HG02759 (cell line): ENCODE data around the gene SAMD7.
A peak's percentile ranks its signal among the peaks of the same experiment; 100 is the strongest.

Experiments
- ATAC-seq: cut with Tn5 transposase; IDR thresholded peaks from one replicate; pipeline ENCODE4 v1.9.1; 2021; ENCODE audit warnings: mild to moderate bottlenecking, moderate library complexity; ENCODE audit not compliant: unreplicated experiment

The SAMD7 gene, protein sequence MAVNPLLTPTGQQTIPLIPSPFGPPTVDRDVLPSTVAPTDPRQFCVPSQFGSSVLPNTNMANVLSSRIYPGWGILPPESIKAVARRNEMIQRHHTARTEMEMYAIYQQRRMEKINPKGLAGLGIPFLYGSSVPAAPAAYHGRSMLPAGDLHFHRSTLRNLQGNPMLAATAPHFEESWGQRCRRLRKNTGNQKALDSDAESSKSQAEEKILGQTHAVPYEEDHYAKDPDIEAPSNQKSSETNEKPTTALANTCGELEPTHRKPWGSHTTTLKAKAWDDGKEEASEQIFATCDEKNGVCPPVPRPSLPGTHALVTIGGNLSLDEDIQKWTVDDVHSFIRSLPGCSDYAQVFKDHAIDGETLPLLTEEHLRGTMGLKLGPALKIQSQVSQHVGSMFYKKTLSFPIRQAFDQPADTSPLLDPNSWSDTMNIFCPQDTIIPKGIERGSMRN

DNA sequence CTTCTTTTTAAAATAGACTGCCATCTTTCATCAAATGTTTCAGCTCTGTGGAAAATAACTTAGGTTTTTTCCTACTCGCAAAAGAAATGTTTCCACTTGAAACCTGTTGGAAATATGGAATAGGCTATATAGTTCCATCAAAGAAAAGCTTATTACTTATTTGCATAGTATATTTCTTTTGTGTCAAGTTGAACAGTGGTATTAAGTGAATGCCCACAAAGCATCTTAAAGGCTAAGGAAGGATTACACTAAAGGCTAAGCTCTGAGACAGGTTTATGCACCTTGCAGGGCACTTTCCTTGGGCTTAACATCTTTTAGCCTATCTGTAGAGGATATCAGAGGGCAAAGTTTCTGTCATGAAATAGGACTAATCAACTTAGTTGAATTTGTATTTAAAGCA is at the start of gene SAMD7:
TSS of gene SAMD7 (plus strand) at position 301 of the 400 bp plus-strand sequence. CDS start 7,927 bp downstream, outside the sequence.
- ATAC-seq, result no peak

DNA sequence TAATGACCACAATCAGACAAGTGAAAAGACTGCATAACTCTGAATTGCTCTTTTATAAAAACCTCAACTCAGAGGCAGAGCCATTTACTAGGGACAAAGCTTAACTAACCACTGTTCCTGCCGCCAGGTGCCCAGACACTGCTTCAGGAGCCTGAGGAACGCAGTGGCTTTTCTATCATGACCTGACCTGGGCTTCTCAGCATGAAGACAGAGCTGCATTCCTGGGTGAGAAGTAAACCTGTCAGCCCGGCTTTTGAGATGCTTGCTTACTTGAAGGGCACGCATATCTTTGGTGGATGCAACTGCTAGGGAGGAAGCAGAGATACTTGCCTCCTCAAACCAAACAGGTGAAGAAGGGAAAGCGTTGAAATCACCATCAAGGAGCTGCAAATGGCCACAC is 49.5 kb upstream of the SAMD7 start:
- ATAC-seq, result no peak

DNA sequence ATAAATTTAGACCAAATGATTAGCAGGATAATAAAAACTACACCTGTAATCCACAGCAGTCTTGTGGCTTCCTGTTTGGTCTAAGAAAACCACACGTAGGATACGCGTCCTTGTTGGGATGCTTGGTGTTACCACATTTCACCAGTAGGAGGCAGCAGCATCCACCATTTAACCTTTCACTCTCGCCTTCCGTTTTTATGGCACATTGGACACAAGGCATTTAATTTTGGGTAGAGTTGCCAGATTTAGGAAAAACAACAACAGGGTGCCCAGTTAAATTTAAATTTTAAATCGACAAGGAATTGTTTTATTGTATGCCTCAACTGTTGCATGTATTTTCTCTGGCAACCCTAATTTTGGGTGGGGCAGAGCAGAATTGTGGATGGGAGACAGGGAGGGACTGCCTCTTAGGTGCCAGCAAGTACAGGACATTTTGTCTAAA is 47.9 kb upstream of the SAMD7 start:
- ATAC-seq, result peak; percentile 78

DNA sequence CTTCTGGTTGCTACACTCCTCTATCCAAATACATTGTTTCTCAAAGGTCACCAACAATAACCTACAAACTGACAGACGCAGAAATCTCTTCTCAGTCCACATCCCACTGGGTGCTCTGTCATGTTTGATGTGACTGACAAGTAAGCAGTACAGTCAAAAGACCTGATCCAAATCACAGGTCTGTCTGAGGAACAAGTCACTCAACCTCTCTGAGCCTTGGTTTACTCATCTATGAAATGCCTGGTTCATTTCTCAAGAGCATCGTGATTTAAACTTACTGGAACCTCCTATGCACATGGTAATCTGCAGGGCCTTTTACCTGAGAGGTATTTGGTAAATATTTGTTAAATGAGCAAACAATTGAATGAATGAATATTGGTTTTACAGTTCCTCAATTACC is 47.1 kb upstream of the SAMD7 start:
- no peak for ATAC-seq

DNA sequence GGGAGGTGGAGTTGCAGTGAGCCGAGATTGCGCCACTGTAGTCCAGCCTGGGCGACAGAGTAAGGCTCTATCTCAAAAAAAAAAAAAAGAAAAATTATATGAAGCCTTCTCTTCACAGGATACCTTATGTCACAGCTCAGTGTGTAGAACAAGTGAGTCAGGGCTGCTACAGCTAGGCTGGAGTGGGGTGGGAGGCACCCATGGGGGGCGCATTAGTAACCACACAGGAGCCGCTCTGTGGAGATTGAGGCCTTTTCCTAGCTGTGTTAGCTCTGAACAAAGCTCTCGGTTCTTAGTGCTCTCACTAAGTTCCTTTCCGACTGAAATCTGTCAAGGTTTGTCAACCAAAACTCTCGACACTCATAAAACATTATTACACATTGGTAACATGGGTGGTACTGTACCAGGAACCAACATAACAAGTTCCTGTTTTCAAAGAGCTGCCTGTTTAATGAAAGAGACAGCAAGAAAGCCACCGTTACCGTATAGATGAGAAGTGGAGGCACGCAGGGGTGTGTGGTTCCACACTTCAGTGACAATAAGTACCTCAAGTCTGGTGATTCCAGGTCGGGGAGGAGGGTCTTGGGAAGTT is 46.1 kb upstream of the SAMD7 start:
- no peak for ATAC-seq

DNA sequence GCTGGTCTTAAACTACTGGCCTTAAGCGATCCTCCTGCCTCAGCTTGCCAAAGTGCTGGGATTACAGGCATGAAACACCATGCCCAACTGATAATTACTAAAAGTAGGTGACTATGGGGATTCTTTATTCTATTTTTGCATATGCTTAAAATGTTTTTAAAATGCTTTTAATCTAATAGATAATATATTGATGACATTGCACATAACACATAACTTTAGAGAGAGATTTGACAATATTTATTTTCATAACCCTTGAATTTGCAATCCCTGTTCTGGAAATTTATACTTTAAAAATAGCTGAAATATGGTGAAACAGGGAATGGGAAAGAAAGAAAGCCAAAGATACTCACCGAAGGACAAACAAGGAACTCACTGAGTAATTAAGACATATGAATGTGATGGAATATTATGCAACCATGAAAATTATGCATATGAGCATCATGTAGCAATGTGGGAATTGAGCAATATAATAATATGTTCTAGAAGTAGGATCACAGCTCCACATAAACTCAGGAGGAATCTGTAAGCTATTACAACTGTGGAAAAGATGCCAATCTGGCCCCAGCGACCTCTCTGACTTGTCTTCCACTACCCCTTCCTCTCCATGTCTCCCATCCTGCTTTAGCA is 43.7 kb upstream of the SAMD7 start:
- no peak for ATAC-seq

DNA sequence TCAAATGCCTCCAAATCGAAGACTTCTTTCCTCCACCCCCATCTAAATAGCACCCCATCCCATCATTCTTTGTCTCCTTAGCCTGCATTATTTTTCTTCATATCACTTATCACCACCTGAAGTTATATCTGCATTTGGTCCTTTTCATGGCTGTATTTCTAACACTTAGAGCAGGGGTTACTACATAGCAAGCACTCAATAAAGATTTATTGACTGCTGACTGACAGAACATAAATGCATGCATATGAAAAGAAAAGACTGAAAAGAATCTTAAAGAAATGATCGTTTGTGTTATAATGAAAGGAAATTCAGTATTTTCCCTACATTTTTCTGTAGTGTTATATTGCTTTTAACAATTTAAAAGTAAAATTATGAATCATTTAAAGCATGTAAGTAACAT is 43.0 kb upstream of the SAMD7 start:
- no peak for ATAC-seq

DNA sequence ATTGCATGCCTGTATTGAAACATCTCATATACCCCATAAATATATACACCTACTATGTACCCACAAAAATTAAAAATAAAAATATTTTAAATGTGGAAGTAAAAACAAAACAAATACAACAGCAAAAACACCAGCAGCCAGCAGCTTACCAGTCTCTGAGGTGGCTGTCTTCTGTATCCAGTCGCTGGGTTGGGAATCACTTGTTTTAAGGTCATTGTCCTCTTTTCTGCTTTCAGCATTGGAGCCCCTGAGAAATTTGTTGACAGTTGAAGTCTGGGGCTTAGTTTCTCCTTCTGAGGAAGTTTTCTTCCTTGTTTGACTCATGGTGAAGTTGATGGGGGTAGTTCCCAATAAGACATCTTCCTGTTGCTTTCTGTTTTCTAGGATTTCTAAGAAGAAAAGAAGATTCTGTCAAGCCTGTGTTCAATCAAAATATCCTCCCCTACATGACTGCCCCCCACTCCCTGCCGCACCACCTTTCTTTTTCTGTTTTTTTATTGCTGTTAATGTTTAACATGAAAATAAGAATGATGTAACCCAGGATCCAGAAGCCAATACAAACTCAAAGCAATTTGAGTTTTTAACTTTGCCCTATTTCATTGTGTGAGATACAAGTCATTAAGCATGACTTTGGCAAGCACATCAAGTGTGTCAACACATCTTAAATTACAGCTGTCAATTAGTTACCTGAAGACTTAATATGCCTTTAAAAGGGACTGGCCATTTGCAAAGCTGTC is 41.7 kb upstream of the SAMD7 start, which contains the start of gene LRRC31:
TSS of gene LRRC31 (minus strand) at position 452 of the 737 bp plus-strand sequence. CDS start at position 324, 128 bp downstream.
- ATAC-seq, result no peak

DNA sequence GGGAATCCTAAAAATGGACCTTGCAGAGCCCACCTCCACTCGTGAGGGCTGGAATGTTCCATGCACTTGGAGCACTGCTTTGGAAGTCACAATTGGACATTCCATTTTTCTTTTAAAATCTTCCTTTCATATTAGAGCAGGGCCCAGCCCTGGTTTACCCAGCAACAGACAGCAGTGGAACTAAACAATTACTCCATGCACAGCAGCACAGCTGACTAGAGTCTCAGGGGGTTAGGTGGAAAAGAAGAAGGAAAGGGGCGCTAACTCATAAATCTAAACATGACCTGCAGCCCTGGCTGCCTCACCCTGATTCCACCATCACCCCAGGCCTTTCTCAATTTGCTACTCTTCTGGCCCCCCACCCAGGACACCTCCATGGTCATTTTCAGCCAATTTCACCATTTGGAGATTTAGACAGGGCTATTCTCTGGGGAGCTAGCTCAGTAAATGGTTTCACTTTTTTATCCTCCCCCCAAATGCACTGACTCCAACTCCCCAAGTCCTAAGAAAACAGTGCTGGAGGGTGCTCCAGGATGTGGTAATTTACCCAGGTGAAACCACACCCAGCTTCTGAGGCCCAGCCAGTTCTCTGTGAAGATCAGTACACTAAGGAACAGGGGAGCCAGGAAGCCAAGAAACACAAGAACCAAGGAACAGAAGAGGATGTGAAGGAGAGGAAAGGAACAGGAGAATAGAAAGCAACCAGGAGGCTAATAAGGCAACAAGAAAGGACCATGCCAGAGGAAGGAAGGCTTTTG is 40.1 kb upstream of the SAMD7 start:
- ATAC-seq, result no peak

DNA sequence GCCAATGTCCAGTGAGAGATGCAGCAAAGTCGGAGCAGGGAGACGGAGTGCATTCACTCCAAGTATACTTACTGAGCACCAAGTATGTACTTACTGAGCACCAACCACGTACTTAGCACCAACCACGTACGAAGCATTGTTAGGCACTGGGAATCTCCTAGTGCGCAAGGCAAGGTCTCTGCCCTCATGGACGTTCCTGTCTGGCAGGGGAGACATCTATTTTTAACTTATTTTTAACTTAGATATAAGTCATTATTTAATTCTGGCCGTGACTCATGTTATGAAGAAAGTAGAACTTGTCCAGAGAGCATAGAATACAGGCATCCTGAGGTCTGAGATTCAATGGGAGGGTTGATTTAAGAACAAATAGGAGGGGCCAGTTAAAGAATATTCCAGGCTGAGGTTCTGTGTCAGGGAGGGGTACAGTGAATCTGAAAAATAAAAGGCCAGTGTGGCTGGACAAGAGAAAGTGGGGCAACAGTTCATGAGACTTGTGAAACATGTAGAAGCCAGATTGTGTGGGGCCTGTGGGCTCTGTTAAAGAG is 32.3 kb upstream of the SAMD7 start:
- ATAC-seq, result no peak

DNA sequence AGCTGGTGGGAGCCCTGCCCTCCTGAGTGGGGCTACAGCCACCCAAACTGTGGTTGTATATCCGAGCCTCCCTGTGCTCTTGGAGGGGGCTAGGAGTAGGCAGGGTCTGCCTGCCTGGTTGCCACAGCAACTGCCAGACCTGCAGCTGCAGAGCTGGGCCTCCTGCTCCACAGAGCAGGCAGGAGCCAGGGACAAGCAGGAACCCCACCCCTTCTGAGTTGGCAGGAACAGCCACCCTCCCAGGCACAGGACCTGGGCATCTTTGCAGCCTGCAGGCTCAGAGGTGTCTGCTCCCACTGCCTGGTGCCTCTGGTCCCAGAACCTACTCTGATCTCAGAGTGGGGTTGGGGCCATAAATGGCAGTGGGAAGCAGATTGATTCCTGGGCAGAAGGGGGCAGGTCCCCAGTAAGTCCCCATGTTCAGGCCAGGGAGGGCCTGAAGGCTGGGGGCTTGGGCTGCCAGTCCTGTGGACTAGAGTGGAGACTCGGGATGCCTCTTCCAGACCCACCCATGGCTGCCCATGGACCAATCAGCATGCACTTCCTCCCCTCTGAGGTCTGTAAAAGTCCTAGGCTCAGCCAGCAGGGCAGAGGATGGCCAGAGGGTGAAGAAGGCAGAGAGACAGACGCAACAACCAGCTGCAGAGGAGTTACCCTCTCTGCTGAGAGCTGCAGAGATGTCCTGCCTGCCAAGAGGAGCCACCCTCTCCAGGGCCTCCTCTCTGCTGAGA is 31.4 kb upstream of the SAMD7 start:
- ATAC-seq, result no peak

DNA sequence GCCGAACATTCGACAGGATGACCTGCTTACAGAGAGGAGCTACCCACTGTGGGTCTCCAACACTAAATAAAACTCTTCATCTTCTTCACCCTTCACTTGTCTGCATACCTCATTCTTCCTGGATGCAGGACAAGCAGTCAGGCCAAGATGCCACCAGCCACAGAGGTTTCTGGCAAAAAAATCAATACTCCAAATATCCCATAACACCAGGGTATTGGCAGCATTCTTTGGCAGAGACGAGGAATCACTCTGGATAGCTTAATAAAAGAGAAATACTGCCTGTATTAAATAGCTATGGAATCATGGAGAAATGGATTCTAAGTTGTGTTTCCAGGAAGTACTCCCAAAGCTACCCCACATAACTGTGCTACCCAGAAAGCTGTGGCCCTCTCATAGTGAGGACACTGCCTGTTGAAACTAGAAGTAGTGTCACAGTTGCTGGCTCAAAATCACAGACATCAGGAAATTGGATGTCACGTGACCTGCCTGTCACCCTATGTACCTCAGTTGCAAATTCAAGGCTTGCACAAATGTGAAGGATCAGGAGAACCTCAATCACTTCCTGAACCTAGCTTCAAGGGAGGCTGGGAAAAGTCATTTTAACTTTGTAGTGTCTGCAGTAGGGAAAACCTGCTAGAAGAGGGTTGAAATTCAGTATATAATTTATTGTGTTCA is 30.7 kb upstream of the SAMD7 start:
- no peak for ATAC-seq

DNA sequence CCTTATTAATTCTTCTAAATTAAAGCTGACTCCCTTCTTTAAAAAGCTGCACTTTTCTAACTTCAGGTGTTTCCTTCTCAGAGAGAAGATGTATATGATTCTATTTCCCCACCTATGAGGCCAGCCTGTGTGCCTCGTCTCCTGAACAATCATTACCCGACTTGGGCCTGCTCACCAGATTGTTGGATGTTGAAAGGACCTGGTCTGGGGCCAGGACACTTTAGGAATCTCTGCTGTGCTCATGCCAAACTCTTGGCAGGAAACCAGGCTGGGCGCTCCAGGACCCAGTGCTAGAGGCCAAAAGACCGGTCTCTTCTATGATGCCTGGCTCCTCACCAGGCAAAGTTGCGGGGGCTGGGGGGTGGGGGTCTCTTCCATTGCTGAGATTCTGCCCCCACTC is 24.7 kb upstream of the SAMD7 start:
- no peak for ATAC-seq

DNA sequence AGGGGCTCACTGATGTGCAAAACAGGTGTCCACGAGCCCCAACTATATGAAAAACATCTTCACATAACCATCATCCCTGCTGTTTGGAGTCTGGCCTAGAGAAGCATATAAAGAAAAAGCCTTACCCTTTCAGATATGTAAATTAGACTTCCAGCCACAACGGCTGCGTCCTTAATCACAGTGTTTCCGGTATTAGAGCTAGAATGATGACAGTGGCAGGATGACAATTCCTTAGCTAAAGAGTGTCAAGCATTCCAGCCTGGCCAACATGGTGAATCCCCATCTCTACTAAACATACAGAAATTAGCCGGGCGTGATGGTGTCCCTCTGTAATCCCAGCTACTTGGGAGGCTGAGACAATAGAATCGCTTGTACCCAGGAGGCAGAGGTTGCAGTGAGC is 19.5 kb upstream of the SAMD7 start:
- ATAC-seq, result no peak

DNA sequence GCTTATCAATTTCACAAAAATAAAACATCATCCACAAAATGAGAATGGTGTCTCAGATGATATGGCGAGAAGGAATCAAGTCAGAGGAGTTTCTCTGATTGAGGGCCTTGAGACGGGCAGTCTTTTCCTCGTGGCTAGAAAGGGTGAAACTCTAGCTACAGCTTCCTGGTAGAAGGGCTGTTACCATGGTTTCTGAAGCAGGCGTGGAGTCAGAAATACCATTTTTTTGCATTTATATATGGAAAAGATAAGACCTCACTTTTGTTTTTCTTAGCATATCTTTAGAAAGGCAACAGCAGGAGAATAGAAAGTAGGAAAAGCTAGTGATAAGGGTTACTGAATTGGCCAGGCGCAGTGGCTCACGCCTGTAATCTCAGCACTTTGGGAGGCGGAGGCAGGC is 17.3 kb upstream of the SAMD7 start:
- no peak for ATAC-seq

DNA sequence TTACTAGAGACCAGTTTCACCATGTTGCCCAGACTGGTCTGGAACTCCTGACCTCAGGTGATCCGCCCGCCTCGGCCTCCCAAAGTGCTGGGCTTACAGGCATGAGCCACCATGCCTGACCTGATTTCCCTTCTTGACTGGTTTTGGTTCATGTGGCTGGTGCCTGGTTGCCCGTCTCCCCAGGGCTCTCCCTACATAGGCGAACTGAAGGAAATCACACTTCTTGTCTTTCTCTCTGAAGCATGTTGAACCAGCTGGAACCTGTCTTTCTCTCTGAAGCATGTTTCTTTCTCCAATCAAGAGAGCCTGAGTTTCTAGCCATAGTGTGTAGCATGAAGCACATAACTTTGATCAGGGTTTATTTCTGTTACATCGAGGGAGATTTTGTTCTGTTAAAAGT is 16.3 kb upstream of the SAMD7 start:
- no peak for ATAC-seq

DNA sequence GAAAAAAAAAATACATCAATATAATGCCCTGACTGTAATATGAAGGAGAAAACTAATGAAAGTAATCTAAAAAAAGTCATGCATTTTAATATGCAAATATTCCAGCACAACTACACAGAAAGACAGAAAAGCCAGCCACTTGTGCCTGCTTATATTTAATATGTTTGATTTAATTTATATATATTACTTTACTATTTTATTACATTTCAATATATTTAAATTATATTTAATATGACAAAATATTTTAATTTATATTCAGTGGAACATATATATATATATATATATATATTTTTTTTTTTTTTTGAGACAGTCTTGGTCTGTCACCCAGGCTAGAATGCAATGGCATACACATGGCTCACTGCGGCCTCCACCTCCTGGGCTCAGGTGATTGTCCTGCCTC is 14.1 kb upstream of the SAMD7 start:
- ATAC-seq, result no peak

DNA sequence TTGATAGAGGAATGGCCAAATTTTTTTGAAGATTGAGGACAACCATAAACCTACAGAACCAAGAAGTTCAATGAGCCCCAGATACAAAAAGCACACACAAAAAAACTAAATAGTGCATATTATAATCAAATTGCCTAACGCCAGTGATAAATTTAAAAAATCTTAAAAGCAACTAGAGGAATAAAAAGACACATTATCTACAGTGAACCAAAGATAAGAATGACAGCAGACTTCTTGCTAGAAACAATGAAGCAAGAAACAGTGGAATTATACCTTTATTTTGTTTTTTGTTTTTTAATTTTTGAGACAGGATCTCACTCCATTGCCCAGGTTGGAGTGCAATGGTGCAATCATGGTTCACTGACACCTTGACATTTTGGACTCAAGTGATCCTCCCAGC is 9.9 kb upstream of the SAMD7 start:
- ATAC-seq, result no peak

DNA sequence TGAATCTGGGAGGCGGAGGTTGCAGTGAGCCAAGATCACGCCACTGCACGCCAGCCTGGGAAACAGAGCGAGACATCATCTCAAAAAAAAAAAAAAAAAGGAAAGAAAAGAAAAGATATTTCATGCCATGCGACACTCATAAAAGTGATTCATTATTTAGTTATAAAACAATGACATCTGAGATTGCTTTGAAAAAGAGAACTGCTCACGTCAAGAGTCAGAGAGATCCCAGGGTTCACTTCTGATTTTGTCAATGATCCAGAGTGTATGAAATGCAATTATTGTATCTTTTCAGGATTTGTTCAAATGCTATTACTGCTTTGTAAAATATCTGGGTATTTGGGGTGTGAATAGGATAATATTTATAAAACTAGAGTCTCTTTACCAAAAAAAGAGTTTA is 6.0 kb upstream of the SAMD7 start:
- no peak for ATAC-seq
